Keratinocyte (primary cell): ENCODE measurements around the gene JPH2.

Experiments used
- CTCF ChIP-seq, 3 experiments: IDR thresholded peaks in 1 of 3; conservative IDR thresholded peaks in 1 of 3; optimal IDR thresholded peaks in 1 of 3; 2 replicates in 2 of 3; 3 replicates in 1 of 3; pipeline versions ENCODE3 to v1.5.1; 2011; ENCODE audit warnings: low read length in 3 of 3, mild to moderate bottlenecking in 3 of 3, moderate library complexity in 2 of 3, control low read depth in 1 of 3, inconsistent platforms in 1 of 3; ENCODE audit not compliant: insufficient read depth in 2 of 3; ENCODE audit errors: extremely low read depth in 1 of 3
- EZH2 ChIP-seq: IDR thresholded peaks from one replicate; pipeline ENCODE4 v1.6.1; 2012; ENCODE audit warnings: inconsistent platforms, mild to moderate bottlenecking, low read length, moderate library complexity

GRCh38 chr20:44159711-44160110 lies 27.3 kb downstream of the JPH2 start:
- TF ChIP-seq CTCF (optimal IDR thresholded peaks at IDR 0.05 in 1 of 3, IDR thresholded peaks at IDR 0.05 in 1 of 3, conservative IDR thresholded peaks at IDR 0.05 in 1 of 3; ENCODE audit: extremely low read depth in 1 of 3, insufficient read depth in 2 of 3, low read length in 3 of 3) (no peak), EZH2 (no peak)
